HG03378 (cell line): Measurements from ENCODE around the gene ITGA4.
A peak's percentile ranks its signal among the peaks of the same experiment; 100 is the strongest.
"Not testable (repeated sequence)": the region's sequence is repeated elsewhere in the genome, so short reads cannot be mapped to it uniquely, and the experiment has no call there.

ENCODE experiments used
- ATAC-seq: cut with Tn5 transposase; IDR thresholded peaks from one replicate; pipeline ENCODE4 v1.9.1; 2021; ENCODE audit warnings: mild to moderate bottlenecking, moderate library complexity; ENCODE audit not compliant: unreplicated experiment

The ITGA4 gene

DNA sequence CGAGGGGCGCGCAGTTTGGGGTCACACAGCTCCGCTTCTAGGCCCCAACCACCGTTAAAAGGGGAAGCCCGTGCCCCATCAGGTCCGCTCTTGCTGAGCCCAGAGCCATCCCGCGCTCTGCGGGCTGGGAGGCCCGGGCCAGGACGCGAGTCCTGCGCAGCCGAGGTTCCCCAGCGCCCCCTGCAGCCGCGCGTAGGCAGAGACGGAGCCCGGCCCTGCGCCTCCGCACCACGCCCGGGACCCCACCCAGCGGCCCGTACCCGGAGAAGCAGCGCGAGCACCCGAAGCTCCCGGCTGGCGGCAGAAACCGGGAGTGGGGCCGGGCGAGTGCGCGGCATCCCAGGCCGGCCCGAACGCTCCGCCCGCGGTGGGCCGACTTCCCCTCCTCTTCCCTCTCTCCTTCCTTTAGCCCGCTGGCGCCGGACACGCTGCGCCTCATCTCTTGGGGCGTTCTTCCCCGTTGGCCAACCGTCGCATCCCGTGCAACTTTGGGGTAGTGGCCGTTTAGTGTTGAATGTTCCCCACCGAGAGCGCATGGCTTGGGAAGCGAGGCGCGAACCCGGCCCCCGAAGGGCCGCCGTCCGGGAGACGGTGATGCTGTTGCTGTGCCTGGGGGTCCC is at the start of gene ITGA4:
Gene ITGA4 (plus strand): TSS at position 266 of the 620 bp plus-strand sequence. CDS start 269 bp downstream, at position 535.
- peak; percentile 47 for ATAC-seq

DNA sequence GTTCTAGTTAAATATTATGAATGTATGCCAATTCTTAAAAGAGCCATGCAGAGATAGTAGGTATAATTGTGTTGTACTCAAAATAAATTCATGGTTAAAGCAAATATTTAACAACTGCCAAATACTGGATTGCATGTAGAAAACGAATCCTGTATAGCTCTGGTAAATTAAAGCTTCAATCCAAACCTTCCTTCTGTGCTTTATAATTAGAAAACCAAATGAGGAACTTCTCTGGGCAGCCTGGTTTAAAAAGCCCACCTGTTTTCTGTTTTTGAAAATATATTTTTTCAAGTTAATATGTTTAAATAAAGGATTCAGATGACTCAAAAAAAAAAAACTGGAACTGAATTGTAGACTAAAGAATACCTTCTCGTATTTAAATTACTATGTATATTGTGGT is 48.3 kb upstream of the ITGA4 start:
- no peak for ATAC-seq

DNA sequence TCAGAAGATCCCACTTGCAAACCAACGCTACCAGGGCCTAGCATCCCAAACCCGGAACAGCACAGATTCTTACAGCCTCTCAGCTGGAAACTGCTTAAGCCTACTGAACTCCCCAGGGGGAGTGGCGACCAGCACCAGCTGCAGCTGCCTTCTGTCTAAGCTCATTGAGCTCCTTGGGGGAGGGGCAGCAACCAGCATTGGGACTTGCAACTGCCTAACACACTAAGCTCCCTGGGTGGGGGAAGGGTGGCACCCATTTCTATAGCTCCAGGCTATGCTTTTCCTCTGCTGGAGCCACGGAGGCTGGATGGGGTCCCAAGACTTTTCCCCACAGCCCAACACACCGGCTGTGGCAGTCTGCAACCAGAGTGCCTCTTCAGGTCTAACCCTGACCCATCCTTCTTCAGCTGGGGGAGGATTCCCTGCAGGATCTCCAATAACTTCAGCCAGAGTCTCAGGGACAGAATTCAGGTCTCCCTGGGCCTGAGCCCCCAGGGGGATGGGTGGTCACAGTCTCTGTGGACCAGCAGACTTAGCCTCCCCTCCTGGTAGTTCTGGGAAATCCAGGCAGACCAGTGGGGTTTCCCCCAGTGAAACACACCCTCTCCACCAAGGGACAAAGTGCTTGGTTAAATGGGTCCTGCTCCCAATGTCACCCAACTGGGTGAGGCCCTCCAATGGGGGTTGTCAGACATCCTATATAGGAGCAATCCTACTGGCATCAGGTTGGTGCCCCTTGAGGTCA is 45.9 kb upstream of the ITGA4 start:
- peak; percentile 94 for ATAC-seq

DNA sequence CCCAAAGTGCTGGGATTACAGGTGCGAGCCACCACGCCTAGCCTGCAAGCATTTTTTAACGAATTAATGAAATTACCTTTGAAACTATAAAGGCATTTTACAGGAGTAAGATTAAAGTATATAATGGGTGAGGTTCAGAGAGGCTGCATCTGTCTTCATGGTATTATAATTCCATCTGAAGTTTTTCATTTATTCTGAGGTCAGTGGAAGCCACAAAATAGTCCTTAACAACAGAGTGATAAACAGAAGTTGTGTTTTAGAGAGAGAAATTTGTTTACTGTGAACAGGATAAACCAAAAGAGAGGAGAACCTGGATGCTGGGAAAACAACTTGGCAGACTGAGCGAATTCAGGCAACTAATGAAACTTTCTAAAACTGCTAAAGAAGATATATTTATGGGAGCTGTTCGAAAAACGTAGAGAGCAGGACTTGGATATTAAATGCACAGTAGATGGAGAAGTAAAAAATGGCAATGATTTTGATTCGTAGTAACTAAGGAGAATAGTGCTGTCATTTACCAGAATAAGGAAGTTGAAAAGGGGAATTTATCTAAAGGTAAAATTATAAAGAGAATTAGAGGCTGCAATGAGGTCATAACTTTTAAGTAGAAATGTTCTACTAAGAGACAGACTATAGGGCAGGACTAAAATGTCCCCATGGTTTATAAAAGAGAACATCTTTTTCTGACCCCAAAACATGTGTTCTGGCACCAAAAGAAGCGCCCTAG is 37.9 kb upstream of the ITGA4 start:
- ATAC-seq: no peak

DNA sequence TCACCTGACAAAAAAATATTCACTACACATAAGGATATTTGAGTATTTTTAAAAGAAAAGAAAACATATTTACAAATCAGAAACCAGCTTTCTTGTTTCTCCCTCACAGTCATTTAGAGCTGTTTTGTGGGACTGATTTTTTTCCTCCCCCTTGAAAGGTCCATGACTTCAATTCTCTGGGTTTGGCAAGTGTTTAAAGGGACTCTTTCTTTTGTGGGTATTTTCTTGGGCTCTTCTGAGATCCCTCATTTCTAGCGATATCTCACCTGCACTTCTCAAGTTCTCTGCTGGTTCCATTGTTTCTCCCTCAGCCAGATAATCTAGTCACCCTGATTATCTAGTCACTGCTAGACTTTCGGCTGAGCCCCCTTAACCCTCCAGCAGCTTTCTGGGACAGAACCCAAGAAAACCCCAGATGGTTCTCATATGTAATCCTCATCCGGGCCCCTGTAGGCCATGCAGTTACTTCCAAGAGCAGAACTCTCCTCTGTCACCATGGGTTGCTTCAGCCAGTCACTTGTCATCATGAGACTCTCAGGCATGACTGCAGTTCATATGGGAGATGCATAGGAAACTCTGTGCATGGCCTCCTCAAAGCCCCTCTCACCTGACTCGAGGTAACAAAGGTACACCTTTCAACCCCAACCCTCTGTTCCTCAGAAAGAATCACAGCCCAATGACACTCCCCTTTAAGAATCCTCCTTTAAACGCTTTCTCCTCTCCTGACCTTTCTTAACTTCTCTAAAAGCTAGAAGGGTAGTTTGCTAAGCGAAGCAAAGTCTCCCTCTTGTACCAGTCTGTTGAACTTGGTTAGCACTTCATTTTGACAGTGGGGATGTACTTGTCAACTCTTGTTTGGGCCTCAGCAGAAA is 36.7 kb upstream of the ITGA4 start:
- no peak for ATAC-seq

DNA sequence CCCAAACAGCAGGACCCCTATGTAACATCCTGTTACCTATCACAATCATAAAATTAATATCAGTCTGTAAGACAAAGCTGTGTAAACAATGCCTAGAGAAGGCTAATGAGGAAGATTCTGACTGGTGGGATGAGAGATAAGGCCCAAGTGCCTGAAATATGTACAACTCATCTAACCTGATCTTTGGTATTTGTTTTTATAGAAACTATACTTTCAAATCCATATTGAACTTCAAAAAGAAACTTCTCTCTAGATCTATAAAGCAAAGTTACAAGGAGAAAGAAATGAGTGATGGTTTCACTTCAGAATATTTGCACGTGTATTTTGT is 36.1 kb upstream of the ITGA4 start:
- no peak for ATAC-seq

DNA sequence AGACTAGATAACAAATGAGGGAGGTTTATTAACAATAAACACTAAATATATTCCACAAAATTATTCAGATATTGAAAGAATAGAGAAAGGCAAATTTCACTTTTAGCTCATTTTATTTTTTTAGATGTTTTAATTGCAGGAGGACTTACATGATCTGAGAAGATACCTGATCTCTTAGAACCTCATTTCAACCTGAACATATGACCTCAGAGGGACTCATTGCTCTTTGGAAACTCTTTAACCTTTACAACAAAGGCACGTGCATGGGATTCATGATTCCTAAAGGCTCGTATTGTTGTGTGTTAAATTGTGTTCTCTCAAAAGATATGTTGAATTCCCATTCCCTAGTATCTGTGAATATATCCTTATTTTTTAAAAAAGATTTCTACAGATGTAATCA is 35.7 kb upstream of the ITGA4 start:
- ATAC-seq: no peak

DNA sequence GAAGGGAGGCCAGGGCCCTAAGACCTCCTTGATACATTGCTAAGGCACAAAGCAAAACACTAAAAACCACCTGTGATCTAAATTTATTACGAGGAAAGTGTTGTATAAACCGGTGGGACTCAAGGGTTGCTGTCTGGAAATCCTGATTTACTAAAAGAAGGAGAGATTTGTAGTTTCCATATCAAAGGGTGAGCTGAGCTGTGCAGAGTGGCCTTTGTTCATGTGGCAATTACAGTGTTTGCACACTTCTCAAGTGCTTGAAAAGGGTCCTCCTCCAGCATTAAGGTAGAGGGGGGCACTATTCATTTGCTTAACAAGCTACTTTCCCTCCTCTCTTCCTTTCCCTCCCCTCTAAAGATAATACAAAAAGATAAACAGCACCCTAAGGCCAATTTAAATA is 30.5 kb upstream of the ITGA4 start:
- no peak for ATAC-seq

DNA sequence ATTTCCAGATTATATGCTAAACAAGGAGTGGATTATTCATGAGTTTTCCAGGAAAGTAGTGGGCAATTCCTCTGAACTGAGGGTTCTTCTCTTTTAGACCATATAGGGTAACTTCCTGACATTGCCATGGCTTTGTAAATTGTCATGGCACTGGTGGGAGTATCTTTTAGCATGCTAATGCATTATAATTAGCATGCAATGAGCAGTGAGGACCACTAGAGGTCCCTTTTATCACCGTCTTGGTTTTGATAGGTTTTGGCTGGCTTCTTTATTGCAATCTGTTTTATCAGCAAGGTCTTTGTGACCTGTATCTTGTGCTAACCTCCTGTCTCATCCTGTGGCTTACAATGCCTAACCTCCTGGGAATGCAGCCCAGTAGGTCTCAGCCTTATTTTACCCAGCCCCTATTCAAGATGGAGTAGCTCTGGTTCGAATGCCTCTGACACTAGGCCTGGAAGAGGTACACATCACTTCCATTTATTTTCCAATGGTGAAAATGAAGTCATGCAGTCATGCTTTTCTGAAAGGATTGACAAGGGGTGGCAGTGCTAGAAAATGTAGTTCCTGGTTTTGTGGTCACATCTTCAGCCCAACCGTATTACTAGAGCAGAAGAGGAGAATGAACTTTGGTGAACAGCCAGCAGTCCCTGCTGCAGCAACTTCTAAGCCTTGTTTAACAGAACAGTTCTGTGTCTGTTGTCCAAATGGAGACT is 26.6 kb upstream of the ITGA4 start:
- ATAC-seq: no peak

DNA sequence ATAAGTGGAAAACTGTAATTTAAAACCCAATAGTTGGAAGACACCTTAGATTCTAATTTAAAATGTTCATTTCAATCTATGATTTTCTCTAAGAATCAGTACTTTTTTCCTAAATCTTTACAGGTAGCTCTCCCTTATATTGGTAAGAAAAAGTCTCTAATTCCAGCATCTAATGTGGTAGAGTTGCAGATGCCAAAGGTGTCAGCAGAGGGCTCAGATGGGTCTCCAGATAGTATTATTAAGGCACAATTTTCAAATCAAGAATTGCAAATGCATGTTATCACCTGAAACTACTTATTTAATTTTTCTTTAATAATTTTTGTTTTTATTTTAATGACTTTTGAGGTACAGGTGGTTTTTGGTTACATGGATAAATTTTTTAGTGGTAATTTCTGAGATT is 25.5 kb upstream of the ITGA4 start:
- no peak for ATAC-seq

DNA sequence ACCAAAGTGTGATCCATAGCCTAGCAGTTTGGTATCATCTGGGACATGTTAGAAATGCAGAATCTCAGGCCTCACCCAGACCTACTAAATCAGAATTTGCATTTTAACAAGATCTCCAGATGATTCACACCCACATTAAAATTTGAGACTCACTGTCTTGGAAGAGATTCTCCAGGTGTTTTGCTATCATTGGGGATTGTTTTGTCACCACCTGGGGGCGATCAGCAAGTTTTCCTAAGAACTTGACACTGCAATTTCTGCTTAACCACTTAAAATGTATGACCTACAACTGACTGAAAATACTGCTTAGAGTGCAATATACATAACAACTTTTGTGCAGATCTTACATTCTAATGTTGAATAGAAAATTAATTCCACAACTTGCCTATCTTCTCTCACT is 18.9 kb upstream of the ITGA4 start:
- ATAC-seq: no peak

DNA sequence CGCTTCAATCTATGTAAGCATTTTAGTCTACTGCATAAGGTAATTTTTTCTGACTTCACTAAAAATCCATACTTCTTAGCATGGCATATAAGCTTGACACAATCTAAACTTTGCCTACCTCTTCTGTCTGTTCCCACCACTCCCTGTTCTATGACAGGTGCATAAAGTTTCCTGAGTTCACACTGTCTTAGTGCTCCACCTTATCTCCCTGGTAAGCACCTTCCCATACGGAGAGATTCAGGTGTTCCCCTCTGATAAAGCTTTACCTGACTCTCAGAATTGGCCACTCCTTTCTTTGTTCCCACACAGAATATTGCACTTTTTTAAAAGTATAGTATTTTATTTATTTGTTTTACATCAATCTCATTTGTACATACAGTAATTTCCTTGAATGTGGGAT is 16.8 kb upstream of the ITGA4 start:
- ATAC-seq: no peak

DNA sequence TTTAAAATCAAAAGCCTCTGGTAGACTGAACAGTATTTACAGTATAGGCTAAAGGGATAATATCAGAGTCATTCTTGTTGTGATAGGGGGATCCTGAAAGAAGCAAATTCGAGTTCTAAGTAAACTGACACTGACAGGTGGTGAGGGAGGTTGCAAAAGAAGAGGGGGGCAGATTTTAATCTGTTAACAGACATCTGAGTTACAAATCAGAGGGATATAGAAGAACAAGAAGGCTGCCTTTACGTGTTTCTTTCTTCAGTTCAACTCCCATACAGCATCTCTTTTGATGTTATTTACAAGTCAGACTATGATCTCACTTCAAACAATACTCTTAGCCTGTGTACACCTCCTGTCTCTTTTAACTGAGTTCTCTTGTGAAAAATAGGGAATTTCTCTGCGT is 16.3 kb upstream of the ITGA4 start:
- no peak for ATAC-seq

DNA sequence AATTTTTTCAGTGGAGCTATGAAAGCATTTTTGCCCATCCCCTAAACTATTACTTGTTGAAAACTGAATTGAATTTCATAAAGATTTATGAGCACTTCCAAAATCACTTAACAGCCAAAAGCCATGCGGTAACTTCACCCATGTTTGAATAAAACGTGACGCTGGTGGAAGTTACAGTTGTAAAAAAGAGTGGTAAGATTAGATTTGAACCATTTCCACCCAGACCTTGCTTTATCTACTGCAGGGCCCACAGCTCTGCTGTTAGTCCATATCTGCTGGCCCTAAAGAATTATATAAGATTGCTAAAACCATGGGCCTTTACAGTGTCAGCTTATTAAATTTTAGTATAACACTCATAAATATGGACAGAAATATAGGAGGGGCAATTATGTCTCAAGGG is 15.5 kb upstream of the ITGA4 start:
- no peak for ATAC-seq

DNA sequence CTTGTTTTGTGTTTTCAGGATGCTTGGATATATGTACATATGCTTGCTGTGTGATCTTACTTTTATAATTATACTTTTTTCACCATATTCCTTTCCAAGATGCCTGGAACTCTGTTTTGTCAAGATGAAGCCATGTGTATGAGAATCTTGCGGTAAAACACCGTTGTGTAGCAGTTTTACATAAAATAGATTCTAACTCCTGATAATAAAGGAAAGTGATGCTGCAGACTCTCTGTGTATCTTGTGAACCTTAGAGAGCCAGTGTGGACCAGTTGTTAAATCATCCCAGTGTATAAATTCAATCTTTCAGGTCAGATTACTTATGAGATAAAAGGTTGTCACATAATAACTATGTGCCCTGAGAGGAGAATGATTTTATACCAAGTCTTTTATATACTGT is 12.5 kb upstream of the ITGA4 start:
- ATAC-seq: no peak

DNA sequence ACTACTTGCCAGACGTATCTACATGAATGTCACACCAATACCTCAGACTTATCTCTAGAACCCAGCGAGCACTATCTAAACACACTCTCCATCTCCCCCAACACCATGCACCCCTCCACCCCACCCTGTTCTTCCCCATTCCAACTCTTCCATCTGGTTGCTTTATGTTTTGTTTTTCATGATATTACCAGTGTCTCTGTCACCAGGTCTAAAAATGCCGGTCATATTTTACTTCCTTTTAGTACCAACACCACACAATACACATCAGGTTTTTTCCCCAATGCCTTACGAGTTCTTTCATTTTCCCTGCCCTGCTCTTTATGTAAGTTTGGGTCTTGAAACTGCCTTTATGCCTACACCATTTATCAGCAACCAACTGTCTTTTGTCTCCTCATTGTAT is 10.2 kb upstream of the ITGA4 start:
- no peak for ATAC-seq

DNA sequence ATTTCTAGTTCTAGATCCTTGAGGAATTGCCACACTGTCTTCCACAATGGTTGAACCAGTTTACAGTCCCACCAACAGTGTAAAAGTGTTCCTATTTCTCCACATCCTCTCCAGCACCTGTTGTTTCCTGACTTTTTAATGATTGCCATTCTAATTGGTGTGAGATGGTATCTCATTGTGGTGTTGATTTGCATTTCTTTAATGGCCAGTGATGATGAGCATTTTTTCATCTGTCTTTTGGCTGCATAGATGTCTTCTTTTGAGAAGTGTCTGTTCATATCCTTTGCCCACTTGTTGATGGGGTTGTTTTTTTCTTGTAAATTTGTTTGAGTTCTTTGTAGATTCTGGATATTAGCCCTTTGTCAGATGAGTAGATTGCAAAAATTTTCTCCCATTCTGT is 7.9 kb upstream of the ITGA4 start:
- not testable (repeated sequence) for ATAC-seq

DNA sequence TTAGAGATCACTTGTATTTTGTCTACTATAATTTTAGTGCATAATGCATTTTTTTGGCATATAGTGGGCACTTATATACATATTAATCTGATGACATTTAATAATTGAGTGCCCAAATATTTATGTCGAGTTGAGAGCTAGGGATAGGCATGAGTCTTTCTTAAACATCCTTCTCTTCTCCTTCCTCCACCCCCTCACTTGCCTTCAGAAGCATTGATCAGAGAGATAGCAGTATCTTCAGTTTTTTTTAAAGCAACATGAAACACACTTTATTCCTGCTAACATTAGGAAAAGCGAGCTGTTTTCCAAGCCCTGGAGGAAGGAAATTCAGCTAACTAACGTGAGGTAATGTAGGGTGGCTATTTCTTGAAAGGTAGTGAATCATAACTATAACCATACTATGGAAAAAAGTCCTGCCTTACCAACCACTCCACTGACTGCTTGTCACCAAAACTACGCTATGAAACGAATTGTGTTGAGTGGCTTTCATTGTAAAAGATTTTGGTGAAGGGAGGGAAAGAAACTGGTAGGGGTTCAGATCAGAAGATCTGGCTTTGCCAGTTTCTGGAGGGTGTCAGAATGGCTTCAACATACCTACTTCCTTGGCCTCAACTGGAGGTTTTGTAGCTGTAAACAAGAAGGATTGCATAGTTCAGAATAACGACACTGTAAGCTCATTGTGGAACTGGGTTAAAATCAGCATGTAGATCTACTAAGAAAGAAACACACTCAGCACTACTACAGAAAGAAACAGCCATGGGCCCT is 2.3 kb upstream of the ITGA4 start:
- ATAC-seq: no peak

DNA sequence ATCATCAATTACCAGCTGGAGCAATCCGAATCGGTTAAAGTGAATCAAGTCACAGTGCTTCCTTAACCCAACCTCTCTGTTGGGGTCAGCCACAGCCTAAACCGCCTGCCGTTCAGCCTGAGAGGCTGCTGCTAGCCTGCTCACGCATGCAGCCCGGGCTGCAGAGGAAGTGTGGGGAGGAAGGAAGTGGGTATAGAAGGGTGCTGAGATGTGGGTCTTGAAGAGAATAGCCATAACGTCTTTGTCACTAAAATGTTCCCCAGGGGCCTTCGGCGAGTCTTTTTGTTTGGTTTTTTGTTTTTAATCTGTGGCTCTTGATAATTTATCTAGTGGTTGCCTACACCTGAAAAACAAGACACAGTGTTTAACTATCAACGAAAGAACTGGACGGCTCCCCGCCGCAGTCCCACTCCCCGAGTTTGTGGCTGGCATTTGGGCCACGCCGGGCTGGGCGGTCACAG is 496 bp upstream of the ITGA4 start:
- ATAC-seq: peak; percentile 72
